Measurements from ENCODE around the gene STUB1. TPM values are rescaled to one million over a fixed set of nuclear protein-coding genes. Genes with fewer than 3 reads are reported as not detected.

STUB1 gene
- total and polyA plus RNA-seq, 2 of the 8 experiments (the other 6 are each of a cell fraction or from before 2014, with no cell fraction given) = 89.9 to 103 TPM

GRCh38 chr16:693364-693763 is 13.2 kb downstream of the STUB1 start:
- POLR2A ChIA-PET (ENCODE audit: partially characterized antibody) = interaction anchor here (1.1 to 4.6 kb wide), 4 partner anchors 11 to 39 kb away, joined by 3 to 48 read pairs (median 6); partner anchors contain the start of genes ANTKMT, JMJD8, RHBDL1 and STUB1
- FAIRE-seq = no peak
- TF ChIP-seq MAFK (IDR thresholded peaks at IDR 0.05; ENCODE audit: low read depth, low read length) (no peak), MAX (IDR thresholded peaks at IDR 0.05) (peak; percentile 28; the same call in 1 of the 2 replicates)
- Histone ChIP-seq H3K23me2 (ENCODE audit: low read depth, low read length) (peaks cover 15% of the 10 kb centered on the region), H3K4me1 (replicated peaks in 1 of 4; ENCODE audit: control insufficient read depth in 3 of 4, insufficient read depth in 4 of 4, low read length in 3 of 4) (peaks cover 0 to 23% (median 15%) of the 10 kb centered on the region in 4 experiments; a peak in 5 of 7 replicates), H2AK5ac (ENCODE audit: low read depth, low read length) (peak overlapping the region; percentile 65; the same call in 1 of the 2 replicates), H3K4me3 (ENCODE audit: extremely low read depth in 1 of 4, insufficient read depth in 2 of 4, low read depth in 3 of 4, low read length in 4 of 4) (peak overlapping the region in 3 of 4 experiments; percentile 43 to 78 (median 48); a peak in 5 of 8 replicates), H4K5ac (ENCODE audit: insufficient read length, low read depth, low read length) (no peak overlapping the region), H4K91ac (replicated peaks; ENCODE audit: insufficient read length, low read length) (no peak overlapping the region), H3K79me1 (ENCODE audit: low read depth, low read length) (peaks cover 4% of the 10 kb centered on the region; the same call in 1 of the 2 replicates), H3K56ac (replicated peaks; ENCODE audit: insufficient read length, low read depth, low read length) (no peak overlapping the region), H3K4ac (replicated peaks; ENCODE audit: insufficient read length, low read depth, low read length) (no peak overlapping the region), H3K14ac (ENCODE audit: insufficient read length) (no peak overlapping the region), H3K23ac (ENCODE audit: insufficient read length) (no peak overlapping the region), H3K9me3 (ENCODE audit: insufficient read depth in 2 of 2, low read depth in 1 of 2, low read length in 1 of 2) (no peaks in the 10 kb centered on the region), H2BK12ac (ENCODE audit: low read depth, low read length) (no peak overlapping the region), H2BK15ac (ENCODE audit: low read length) (no peak overlapping the region), H3K36me3 (ENCODE audit: control insufficient read depth in 2 of 4, insufficient read depth in 4 of 4, low read length in 3 of 4) (no peaks in the 10 kb centered on the region), H3K4me2 (ENCODE audit: insufficient read depth in 1 of 2, low read depth in 2 of 2, low read length in 2 of 2) (peak overlapping the region; percentile 87 to 95), H4K20me1 (replicated peaks in 1 of 2; ENCODE audit: control insufficient read depth in 1 of 2, insufficient read depth in 2 of 2, low read length in 2 of 2) (peaks cover 0 to 10% of the 10 kb centered on the region in 2 experiments), H3K18ac (ENCODE audit: extremely low read depth, low read length) (no peak overlapping the region; the same call in 1 of the 2 replicates), H3K27me3 (replicated peaks in 1 of 4; ENCODE audit: control insufficient read depth in 3 of 4, extremely low read depth in 1 of 4, insufficient read depth in 3 of 4, low read length in 3 of 4) (peaks cover 1 to 56% (median 36%) of the 10 kb centered on the region in 4 experiments), H3K27ac (ENCODE audit: low read depth, low read length) (no peak overlapping the region), H2AFZ (ENCODE audit: low read length) (no peak overlapping the region), H2BK120ac (replicated peaks; ENCODE audit: low read depth, low read length) (no peak overlapping the region), H3K79me2 (ENCODE audit: control insufficient read depth in 1 of 2, insufficient read depth in 2 of 2, low read length in 2 of 2) (no peaks in the 10 kb centered on the region), H3K9ac (replicated peaks in 1 of 4; ENCODE audit: extremely low read depth in 1 of 4, low read depth in 3 of 4, low read length in 3 of 4) (no peak overlapping the region), H4K8ac (ENCODE audit: extremely low read depth, insufficient read depth, low read length) (no peak overlapping the region; the same call in 1 of the 2 replicates), H2BK5ac (ENCODE audit: low read depth, low read length) (no peak overlapping the region), H2BK20ac (ENCODE audit: low read length) (no peak overlapping the region)
- peak in 1 of 2 experiments; percentile 56 for DNase-seq (ENCODE audit: low read depth in 1 of 2, low spot score in 2 of 2)
- CTCF ChIA-PET (ENCODE audit: partially characterized antibody) = interaction anchor here (0.9 to 2.0 kb wide), 4 partner anchors 12 to 92 kb away, joined by 3 to 7 read pairs (median 5); no protein-coding TSS in a partner anchor
- 72% methylated on average over 16 of the region's 22 CpGs; no CpG with 5 or more reads in 1 of the 2 experiments for WGBS, 2 experiments (ENCODE audit: extremely low coverage in 1 of 2, insufficient coverage in 1 of 2, insufficient read length in 1 of 2, insufficient replicate concordance in 2 of 2, low coverage in 1 of 2, low lambda C conversion rate in 2 of 2, missing lambda C conversion rate in 1 of 2)
